SK-N-SH treated with all-trans-retinoic acid at 6 μM for 48 hours (cell line): Measurements from ENCODE around the gene PCDH15.

Source experiments
- ARNTL ChIP-seq: fragments of 450-650 bp; formaldehyde crosslinking; IDR thresholded peaks from 2 replicates; pipeline ENCODE4 v1.5.0; 2020; ENCODE audit warnings: low read depth, mild to moderate bottlenecking, moderate library complexity, borderline replicate concordance
- BACH2 ChIP-seq: fragments of 250-450 bp; sonication (Bioruptor Pico); IDR thresholded peaks from 2 replicates; pipeline ENCODE4 v1.9.0; 2021; ENCODE audit warnings: mild to moderate bottlenecking, borderline replicate concordance
- PPARA ChIP-seq: fragments of 250-450 bp; sonication (Bioruptor Pico); IDR thresholded peaks from 2 replicates; pipeline ENCODE4 v1.5.0; 2020; ENCODE audit warnings: mild to moderate bottlenecking, borderline replicate concordance
- RARB ChIP-seq: fragments of 250-450 bp; sonication (Bioruptor Pico); IDR thresholded peaks from 2 replicates; pipeline ENCODE4 v1.8.0; 2021; ENCODE audit warnings: mild to moderate bottlenecking, moderate library complexity
- SNAI2 ChIP-seq: fragments of 250-450 bp; sonication (Bioruptor Pico); IDR thresholded peaks from 2 replicates; pipeline ENCODE4 v1.5.0; 2020; ENCODE audit warnings: mild to moderate bottlenecking, moderate library complexity
- TOX ChIP-seq: fragments of 250-450 bp; sonication (Bioruptor Pico); IDR thresholded peaks from 2 replicates; pipeline ENCODE4 v1.8.0; 2021; ENCODE audit warnings: mild to moderate bottlenecking, moderate library complexity, borderline replicate concordance
- ZC3H10 ChIP-seq: fragments of 250-450 bp; sonication (Bioruptor Pico); IDR thresholded peaks from 2 replicates; pipeline ENCODE4 v1.5.1; 2021; ENCODE audit warnings: mild to moderate bottlenecking, moderate library complexity
- ZFP3 ChIP-seq: fragments of 250-450 bp; sonication (Bioruptor Pico); IDR thresholded peaks from 2 replicates; pipeline ENCODE4 v1.5.0; 2020; ENCODE audit warnings: mild to moderate bottlenecking, moderate library complexity
- ZFP30 ChIP-seq: fragments of 450-650 bp; formaldehyde crosslinking; IDR thresholded peaks from 2 replicates; pipeline ENCODE4 v1.5.0; 2022; ENCODE audit warnings: mild to moderate bottlenecking, moderate library complexity
- ZNF565 ChIP-seq: fragments of 450-650 bp; formaldehyde crosslinking; conservative IDR thresholded peaks from 2 replicates; pipeline ENCODE4 v1.5.0; 2020; ENCODE audit warnings: low read depth, mild to moderate bottlenecking, moderate library complexity
- ZNF8 ChIP-seq: fragments of 450-650 bp; formaldehyde crosslinking; IDR thresholded peaks from 2 replicates; pipeline ENCODE4 v1.5.0; 2020; ENCODE audit warnings: mild to moderate bottlenecking, moderate library complexity
- TF ChIP-seq, protein P1 (sequence below): fragments of 250-450 bp; sonication (Bioruptor Pico); IDR thresholded peaks from 2 replicates; pipeline ENCODE4 v1.5.0; 2020; ENCODE audit warnings: mild to moderate bottlenecking, moderate library complexity
- TF ChIP-seq, protein P2 (sequence below): fragments of 250-450 bp; sonication (Bioruptor Pico); IDR thresholded peaks from 2 replicates; pipeline ENCODE4 v1.8.0; 2020; ENCODE audit warnings: mild to moderate bottlenecking, moderate library complexity, borderline replicate concordance
- TF ChIP-seq, protein P3 (sequence below): fragments of 250-450 bp; sonication (Bioruptor Pico); IDR thresholded peaks from 2 replicates; pipeline ENCODE4 v1.5.1; 2021; ENCODE audit warnings: mild to moderate bottlenecking, moderate library complexity

- TF ChIP-seq, protein P1, sequence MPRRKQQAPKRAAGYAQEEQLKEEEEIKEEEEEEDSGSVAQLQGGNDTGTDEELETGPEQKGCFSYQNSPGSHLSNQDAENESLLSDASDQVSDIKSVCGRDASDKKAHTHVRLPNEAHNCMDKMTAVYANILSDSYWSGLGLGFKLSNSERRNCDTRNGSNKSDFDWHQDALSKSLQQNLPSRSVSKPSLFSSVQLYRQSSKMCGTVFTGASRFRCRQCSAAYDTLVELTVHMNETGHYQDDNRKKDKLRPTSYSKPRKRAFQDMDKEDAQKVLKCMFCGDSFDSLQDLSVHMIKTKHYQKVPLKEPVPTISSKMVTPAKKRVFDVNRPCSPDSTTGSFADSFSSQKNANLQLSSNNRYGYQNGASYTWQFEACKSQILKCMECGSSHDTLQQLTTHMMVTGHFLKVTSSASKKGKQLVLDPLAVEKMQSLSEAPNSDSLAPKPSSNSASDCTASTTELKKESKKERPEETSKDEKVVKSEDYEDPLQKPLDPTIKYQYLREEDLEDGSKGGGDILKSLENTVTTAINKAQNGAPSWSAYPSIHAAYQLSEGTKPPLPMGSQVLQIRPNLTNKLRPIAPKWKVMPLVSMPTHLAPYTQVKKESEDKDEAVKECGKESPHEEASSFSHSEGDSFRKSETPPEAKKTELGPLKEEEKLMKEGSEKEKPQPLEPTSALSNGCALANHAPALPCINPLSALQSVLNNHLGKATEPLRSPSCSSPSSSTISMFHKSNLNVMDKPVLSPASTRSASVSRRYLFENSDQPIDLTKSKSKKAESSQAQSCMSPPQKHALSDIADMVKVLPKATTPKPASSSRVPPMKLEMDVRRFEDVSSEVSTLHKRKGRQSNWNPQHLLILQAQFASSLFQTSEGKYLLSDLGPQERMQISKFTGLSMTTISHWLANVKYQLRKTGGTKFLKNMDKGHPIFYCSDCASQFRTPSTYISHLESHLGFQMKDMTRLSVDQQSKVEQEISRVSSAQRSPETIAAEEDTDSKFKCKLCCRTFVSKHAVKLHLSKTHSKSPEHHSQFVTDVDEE (CRISPR knock-in tag) = no peak
- TF ChIP-seq ARNTL (no peak), SNAI2 (no peak), BACH2 (CRISPR knock-in tag) (no peak), ZNF8 (CRISPR knock-in tag) (no peak), ZNF565 (CRISPR knock-in tag) (no peak), ZFP30 (CRISPR knock-in tag) (no peak), ZFP3 (no peak), TOX (CRISPR knock-in tag) (no peak), ZC3H10 (CRISPR knock-in tag) (no peak), RARB (no peak), PPARA (CRISPR knock-in tag) (no peak)
- TF ChIP-seq, protein P2, sequence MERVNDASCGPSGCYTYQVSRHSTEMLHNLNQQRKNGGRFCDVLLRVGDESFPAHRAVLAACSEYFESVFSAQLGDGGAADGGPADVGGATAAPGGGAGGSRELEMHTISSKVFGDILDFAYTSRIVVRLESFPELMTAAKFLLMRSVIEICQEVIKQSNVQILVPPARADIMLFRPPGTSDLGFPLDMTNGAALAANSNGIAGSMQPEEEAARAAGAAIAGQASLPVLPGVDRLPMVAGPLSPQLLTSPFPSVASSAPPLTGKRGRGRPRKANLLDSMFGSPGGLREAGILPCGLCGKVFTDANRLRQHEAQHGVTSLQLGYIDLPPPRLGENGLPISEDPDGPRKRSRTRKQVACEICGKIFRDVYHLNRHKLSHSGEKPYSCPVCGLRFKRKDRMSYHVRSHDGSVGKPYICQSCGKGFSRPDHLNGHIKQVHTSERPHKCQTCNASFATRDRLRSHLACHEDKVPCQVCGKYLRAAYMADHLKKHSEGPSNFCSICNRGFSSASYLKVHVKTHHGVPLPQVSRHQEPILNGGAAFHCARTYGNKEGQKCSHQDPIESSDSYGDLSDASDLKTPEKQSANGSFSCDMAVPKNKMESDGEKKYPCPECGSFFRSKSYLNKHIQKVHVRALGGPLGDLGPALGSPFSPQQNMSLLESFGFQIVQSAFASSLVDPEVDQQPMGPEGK (CRISPR knock-in tag) = no peak
- TF ChIP-seq, protein P3, sequence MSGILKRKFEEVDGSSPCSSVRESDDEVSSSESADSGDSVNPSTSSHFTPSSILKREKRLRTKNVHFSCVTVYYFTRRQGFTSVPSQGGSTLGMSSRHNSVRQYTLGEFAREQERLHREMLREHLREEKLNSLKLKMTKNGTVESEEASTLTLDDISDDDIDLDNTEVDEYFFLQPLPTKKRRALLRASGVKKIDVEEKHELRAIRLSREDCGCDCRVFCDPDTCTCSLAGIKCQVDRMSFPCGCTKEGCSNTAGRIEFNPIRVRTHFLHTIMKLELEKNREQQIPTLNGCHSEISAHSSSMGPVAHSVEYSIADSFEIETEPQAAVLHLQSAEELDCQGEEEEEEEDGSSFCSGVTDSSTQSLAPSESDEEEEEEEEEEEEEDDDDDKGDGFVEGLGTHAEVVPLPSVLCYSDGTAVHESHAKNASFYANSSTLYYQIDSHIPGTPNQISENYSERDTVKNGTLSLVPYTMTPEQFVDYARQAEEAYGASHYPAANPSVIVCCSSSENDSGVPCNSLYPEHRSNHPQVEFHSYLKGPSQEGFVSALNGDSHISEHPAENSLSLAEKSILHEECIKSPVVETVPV (CRISPR knock-in tag) = no peak
Measured at GRCh38 chr10:54708021-54708420, 93.0 kb downstream of the PCDH15 start.
